HG02571 (cell line): Measurements from ENCODE around the gene SPINK9.
"Not testable (repeated sequence)": the region's sequence is repeated elsewhere in the genome, so short reads cannot be mapped to it uniquely, and the experiment has no call there.

Experiments used
- ATAC-seq: cut with Tn5 transposase; IDR thresholded peaks from one replicate; pipeline ENCODE4 v1.9.1; 2021; ENCODE audit warnings: mild to moderate bottlenecking, moderate library complexity; ENCODE audit not compliant: unreplicated experiment

SPINK9 gene, protein sequence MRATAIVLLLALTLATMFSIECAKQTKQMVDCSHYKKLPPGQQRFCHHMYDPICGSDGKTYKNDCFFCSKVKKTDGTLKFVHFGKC

DNA sequence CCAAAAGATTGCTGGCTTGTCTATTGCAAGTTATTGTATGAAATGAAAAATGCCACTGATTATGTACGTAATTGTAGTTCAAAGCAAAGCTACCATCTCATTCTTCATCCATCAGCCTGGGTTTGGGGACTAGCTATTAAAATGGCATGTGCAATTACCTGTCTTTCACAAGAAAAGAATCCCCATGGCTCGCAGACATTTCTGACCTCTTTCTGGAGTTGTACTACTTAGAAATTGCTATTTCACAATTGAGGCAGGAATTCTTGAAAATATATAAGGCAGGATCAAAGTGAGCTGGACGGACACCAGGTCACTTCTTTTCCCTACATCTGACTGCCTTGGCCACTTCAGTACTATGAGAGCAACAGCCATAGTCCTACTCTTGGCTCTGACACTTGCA lies at the start of gene SPINK9:
Gene SPINK9 (plus strand): TSS at position 301 of the 400 bp plus-strand sequence. CDS start 55 bp downstream, at position 356.
- no peak for ATAC-seq

DNA sequence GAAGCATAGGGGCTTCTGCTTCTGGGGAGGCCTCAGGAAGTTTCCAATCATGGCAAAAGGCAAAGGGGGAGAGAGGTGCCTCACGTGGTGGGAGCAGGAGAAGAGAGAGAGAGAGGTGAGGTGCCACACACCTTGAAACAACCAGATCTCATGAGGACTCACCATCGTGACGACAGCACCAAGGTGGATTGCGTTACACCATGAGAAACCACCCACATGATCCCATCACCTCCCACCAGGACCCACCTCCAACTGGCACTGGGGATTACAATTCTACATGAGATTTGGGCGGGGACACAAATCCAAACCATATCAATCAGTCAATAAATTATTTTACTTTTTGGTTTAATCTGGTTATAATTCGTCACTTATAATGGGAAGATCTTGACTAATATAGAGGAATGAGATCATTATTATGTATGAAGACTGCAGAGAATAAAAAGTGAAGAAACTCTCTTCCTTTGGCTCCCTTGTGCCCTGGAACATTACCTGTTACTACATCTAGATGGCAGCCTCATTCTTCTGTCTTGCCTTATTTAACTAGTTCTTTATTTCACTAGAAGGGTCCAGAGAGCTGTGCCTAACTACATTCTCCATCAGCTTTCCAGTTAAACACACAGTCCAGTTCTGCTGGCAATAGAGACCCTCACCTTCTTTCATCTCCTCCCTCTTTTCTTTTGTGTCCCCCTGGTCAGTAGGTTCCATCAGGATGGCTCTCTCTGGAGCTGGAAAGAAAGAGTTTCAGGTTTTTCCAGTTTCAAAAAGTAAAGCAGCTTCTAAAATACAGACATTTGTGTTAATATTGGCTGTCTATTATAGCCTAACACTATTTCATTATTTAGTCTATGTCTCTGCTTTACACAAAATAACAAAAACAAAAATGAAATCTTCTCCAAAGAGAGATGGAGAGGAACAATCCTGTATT lies 44.8 kb upstream of the SPINK9 start:
- no peak for ATAC-seq

DNA sequence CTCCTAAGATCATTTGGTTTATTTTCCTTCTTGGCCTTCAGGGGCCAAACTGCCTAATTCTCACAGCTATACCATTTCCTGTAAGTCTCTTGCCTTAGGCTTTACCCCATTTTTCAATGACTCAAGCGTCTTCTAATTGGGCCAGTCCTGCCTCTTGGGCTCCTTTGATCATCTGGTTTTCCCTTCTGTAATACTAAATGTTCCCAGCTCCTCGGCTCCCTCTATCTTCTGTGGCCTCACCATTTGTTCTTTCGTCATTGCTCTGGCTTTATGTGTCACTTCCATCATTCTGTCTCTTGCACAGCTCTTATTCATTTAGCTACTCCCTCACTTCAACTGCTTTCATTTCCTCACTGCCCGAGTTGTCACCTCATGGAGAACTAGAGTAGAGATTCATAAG lies 37.6 kb upstream of the SPINK9 start:
- ATAC-seq = no peak

DNA sequence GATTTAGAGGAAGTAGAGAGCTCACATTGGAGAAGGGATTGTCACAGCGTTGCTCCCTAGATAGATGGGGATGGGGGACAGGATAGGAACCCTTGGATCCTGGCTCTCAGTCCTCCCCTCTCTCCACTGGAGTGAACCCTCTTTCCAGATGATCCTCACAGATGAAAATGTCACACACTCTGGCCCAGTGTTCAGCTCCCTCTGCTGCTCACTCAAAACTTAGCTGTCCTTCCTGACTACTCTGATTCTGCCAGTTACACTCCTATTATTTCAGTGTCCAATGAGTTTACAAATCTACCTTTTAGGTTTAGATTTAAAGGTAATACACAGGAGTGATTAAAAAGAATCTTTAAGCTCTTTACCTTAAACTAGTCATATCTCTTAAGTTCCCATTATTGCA lies 28.9 kb upstream of the SPINK9 start:
- no peak for ATAC-seq

DNA sequence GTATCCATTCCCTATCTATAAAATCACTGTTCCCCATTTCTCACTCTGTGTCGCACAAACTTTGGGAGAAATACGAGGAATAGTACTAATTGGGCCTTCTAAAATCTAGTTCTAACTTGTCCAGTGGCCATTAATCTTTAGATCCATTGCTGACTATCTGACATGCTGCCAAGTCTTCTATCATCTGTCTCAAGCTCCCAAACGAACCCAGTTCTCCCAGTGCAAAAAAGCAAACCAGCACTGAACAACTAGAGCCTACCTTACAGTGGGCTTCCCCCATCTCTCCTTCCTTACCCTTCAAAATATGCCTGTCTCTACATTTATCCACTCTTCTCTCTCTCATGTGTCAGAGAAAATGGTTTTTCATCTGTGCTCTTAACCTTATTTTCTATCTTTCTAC lies 26.3 kb upstream of the SPINK9 start:
- ATAC-seq = no peak

DNA sequence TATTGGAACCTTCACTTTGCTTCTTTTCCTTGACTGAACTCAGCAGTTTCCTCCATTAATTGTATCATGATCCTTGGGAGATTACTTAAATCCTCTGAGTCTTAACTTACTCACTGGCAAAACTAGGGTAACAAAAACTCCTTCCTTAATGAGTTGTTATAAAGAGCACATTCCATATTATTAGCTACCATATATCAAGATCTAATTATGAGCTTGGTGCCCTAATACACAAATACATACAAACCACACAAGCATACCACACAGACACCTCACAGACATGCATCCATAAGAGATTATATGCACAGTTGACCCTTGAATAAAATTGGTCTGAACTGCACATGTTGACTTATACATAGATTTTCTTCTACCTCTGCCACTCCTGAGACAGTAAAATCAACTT lies 25.6 kb upstream of the SPINK9 start:
- ATAC-seq = no peak

DNA sequence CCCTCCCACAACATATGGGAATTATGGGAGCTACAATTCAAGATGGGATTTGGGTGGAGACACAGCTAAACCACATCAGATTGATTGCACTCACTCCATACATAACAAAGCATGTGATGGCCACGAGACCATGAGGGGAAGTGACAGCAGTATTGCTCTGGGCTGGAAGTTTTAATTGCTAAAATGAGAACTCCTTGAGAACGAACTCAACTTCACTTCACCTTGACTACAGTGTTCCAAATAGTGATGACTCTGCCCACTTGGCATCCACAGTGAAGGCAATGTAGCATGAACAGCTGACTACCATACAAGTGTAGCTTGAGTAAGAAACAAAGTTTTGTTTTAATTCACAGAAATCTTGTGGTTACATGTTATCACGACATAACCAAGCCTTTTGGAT lies 23.9 kb upstream of the SPINK9 start:
- ATAC-seq = no peak

DNA sequence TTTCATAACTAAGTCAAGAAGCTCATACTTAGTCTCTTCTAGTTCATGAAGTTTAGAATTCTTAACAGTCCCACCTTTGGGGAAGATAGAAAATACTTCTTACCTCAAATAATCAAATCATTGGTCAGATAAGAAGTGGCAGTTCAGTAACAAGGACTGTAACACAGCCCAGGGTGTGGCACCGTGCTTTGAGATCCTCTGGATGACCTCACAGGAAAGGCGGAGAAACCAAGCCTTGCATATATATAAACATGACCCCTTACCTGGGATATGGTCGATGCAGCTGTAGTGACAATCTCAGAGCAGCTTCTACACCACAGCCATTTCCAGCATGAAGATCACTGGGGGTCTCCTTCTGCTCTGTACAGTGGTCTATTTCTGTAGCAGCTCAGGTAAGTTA lies 23.2 kb upstream of the SPINK9 start, which contains the start of gene SPINK7:
Gene SPINK7 (plus strand): TSS at position 271 of the 400 bp plus-strand sequence. CDS start 61 bp downstream, at position 332.
- ATAC-seq = no peak

DNA sequence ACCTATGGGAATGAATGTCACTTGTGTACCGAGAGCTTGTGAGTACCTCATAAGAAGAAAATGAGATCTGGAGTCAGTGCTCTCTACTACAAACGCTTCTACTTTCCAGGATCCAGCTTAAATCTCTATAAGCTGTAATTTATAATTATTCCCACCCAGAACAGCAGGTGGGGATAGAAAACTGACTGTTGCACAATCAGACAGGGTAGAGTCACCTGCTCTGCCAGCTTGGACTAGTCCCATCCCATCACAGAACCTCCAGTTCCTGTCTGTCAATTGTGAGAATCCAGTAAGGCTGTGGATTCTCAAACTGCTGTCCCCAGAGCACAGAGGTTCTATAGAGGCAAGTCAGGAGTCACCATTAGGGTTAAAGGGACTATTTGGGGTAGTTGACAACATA lies 21.2 kb upstream of the SPINK9 start:
- no peak for ATAC-seq

DNA sequence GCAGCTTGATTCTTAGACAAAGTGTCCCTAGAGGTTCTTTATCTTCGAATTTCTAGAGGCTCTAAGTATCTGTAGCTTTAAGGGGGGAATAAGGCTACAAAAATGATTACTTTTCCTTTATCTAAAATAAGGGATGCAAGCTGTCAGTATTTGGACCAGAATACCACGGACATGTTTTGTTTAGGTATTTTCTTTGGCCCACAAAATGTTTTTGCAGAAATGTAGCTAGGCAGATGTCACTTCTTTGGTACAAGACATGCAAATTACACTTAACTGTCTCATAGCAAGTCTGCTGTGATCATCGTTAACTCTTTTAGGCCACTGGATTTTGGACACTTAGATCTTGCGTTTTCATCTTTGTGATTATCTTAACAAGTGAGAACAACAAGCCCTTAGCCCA lies 20.6 kb upstream of the SPINK9 start:
- ATAC-seq = no peak

DNA sequence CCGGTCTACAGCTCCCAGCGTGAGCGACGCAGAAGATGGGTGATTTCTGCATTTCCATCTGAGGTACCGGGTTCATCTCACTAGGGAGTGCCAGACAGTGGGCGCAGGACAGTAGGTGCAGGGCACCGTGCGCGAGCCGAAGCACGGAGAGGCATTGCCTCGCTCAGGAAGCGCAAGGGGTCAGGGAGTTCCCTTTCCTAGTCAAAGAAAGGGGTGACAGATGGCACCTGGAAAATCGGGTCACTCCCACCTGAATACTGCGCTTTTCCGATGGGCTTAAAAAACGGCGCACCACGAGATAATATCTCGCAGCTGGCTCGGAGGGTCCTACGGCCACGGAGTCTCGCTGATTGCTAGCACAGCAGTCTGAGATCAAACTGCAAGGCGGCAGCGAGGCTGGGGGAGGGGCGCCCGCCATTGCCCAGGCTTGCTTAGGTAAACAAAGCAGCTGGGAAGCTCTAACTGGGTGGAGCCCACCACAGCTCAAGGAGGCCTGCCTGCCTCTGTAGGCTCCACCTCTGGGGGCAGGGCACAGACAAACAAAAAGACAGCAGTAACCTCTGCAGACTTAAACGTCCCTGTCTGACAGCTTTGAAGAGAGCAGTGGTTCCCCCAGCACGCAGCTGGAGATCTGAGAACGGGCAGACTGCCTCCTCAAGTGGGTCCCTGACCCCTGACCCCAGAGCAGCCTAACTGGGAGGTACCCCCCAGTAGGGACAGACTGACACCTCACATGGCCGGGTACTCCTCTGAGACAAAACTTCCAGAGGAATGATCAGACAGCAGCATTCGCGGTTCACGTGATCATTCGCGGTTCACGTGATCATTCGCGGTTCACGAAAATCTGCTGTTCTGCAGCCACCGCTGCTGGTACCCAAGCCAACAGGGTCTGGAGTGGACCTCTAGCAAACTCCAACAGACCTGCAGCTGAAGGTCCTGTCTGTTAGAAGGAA lies 15.1 kb upstream of the SPINK9 start:
- not testable (repeated sequence) for ATAC-seq

DNA sequence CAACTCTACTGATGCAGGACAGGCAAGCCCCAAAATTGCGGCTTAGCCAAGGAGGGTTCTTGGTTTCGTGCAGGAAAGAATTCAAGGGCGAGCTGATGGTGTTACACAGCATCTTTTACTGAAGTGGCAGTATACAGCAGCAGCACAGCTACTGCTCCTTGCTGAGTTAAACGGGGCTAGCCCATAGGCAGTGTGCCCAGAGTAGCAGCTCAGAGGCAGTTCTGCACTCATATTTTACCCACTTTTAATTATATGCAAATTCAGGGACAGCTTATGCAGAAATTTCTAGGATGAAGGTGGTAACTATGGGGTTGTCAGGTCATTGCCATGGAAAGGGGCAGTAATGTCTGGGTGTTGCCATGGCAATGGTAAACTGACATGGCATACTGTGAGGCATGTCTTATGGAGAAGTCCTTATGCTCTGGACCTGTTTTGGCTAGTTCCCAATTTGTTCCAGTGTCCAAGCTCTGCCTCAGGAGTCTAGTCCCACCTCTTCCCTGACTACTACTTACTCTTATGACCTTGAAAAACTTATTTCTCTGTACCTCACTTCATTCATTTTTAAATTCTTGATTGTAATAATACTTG lies 2.0 kb upstream of the SPINK9 start:
- no peak for ATAC-seq

DNA sequence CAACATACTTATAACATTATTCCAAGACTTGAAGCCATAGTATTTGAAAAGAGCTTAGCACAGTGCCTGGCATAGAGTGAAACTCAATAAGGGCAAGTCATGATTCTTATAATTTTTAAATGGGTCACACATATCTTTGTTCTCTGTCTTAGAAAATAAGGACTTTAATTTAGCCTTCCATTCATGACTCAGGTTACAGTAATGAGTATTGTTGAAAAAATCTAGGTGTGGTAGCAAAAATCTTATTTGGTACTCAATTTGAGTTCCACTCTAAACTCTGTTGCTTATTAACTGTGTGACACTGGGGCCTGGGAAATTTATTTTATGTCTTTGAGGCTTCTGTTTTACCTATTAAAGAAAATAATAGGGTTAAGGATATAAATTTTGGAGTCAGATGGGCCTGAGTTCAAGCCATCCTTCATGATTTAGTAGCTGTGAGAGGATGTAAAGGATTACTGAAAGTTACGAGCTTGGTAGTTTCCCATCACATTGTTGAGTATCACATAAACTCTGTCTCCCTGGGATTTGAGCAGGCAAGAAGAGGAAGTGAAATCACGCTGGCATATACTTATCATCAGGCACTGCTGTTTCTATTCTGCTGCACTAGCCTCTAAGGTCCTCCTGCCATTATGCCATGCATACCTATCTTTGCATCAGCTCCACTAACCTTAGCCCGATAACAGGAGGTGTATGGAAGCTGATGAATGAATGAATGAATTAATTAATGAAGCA lies 1.5 kb downstream of the SPINK9 start:
- no peak for ATAC-seq

DNA sequence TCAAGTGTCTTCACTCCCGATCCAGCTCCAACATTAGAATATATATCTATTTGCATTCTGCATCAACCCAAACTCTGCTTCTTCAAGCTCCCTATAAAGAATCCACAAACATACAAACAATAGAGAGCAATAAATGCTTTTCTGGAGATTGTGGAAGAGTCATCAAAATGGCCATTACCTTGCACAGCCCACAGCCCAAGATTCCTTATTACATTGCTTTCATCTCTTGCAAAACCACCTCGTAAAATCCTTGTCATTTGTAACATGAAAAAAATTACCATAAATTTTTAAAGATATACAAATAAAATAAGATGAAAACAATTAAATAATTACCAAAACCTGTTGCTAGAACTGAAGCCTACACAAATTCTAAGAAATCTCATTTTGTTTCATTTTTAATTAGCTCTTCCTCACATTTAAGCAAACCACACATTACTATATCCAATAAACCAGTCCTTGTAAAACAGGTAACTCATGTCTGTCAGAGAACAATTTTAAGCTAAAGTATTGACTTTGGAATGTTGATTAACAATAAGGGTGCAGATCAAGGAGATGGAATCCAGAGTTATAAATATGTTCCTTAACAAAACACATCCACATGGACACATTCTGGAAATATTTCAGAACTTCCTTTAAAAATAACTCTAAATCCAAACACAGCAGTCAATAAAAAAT lies 7.1 kb downstream of the SPINK9 start:
- ATAC-seq = no peak

DNA sequence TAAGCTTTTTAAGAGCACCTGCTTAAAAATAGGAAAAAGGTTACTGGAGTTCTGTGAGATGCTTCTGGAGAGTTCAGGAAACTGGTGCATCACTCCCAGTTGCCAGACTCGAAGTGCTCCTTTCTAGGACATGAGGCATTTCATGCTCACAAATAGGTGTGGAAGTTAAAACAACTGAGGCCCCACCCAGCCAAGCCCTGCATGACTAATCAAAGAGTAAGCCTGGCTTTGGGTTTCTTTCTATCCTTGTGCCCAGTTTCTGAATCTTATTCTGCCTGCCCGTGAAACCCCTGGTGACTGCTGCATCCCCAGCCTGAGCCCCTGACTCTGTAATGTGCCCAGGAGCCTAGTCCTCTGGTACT lies 7.7 kb downstream of the SPINK9 start:
- no peak for ATAC-seq

DNA sequence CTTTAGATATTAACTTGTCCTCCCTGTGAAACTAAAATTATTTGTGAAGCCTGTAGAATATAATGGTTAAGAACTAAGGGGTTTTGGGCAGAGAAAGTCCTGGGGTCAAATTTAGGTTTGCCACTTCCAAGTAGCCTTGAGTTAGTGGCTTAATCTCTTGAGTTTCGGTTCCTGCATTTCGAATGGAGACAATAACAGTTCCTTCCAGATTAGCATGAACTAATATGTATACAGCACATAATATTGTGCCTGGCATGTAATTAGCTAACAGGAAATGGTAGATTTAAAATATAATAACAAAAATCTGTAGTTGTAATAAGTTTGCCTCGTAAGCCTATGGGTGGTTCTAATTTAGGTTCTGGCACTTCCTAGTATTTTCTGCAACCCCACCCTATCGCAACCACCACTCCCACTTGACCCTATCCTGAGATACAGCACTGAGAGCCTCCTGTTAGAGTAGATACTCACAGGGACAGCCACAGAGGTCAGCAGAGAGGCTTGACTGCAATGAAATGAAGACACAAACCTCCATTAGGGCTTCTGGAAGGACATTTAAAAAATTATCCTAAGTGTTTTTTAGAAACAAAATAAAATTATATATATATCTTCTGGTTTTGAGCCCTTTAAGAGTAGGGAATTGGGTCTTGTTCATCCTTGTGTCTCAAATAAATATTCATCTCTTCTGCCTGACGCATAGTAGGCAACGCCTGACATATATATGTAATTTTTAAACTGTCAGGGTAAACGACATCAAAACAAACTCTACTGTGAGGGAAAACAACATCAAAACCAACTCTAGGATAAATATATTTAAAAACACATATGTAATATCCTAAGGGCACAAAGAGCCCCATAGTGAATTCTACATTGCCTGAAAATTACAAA lies 8.5 kb downstream of the SPINK9 start:
- ATAC-seq = no peak

DNA sequence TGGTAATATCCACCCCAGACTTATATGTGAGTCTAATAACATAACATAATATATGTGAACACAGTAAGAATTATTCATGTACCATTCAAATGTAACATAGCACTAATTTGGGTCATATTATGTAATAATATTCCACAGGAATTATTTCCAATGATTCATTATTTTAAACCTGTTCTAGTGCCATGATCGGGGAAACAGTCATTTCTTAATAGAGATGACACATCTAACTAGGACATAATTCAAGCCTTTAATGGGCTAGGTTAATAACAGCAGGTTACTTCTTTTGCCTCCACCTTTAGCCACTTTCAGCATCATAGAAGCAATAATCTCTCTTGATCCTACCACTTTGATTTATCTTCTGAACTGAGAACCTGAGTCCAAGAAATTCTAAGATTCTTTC lies 12.3 kb downstream of the SPINK9 start:
- ATAC-seq = no peak

DNA sequence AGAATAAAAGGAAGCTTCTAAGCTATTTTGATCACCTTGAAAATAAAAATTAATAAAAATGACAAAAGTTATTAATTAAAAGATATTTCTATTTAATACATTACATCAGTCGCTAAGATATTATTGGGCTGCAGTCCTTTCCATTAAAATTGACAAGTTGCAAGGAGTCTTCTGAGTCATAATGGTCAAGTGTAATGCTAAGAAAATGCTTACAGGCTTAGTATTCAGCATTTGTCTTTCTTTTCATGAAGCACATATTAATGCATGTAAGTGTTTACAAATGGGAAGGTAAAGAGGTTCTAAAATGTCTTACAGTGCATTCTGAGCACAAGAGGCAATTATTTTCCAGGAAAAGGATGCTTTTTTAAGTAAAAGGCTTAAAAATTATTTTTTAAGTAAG lies 17.3 kb downstream of the SPINK9 start:
- ATAC-seq = no peak

DNA sequence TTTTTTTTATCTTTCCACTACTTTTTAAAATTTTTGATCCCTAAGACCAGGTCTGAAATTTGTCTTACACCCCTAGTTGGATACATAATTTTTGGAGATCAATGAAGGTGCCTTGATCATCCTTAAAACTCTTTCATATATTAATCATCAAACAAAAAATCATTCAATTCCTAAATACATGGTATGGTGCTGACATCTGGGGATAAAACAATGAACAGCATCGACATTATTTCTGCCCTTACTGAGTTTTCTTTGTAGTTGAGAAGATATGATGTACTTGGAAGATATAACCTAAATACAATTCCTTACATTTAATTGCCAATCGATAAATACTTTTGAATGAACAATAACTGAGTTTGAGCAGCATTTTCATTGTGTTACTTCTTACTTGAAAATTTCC lies 18.3 kb downstream of the SPINK9 start:
- no peak for ATAC-seq
